Peyer's patch (tissue), 4 donors: Measurements from ENCODE around the gene DYRK1A. TPM values are rescaled to one million over a fixed set of nuclear protein-coding genes. Genes with fewer than 3 reads are reported as not detected.
A peak's percentile ranks its signal among the peaks of the same experiment; 100 is the strongest.

Experiments
- DNase-seq, 3 donors: peaks; one replicate each; pipeline ENCODE4 v3.0.0-alpha.2; 2017 to 2019
- H3K27ac ChIP-seq, 4 donors: fragments of 200-600 bp; sonication (generic); one replicate each; pipeline ENCODE4 v1.5.1; 2016 to 2019
- H3K27me3 ChIP-seq, 2 donors: fragments of 200-600 bp; sonication (generic); one replicate each; pipeline ENCODE4 v1.5.1; 2019
- H3K36me3 ChIP-seq, 3 donors: fragments of 200-600 bp; sonication (generic); one replicate each; pipeline ENCODE4 v1.5.1; 2016 to 2019
- H3K4me1 ChIP-seq, 4 donors: fragments of 200-600 bp; sonication (generic); one replicate each; pipeline ENCODE4 v1.5.1; 2016 to 2019
- H3K4me3 ChIP-seq, 4 donors: fragments of 200-600 bp; sonication (generic); 1 replicate in 3 of 4; 2 replicates in 1 of 4; pipeline ENCODE4 v1.5.1; 2016 to 2019; ENCODE audit warnings: mild to moderate bottlenecking in 1 of 4
- H3K9me3 ChIP-seq, 4 donors: fragments of 200-600 bp; sonication (generic); one replicate each; pipeline ENCODE4 v1.5.1; 2016 to 2019; ENCODE audit warnings: mild to moderate bottlenecking in 1 of 4
- CTCF ChIP-seq, 6 experiments: fragments of 450-650 bp in 4 of 6; fragments of 200-600 bp in 2 of 6; sonication (generic) in 1 of 6; IDR thresholded peaks; one replicate each; pipeline ENCODE4 v1.5.1; 2017 to 2019; ENCODE audit warnings: antibody characterized with exemption in 6 of 6, mild to moderate bottlenecking in 3 of 6, moderate library complexity in 1 of 6
- POLR2A ChIP-seq, 2 donors: fragments of 450-650 bp; IDR thresholded peaks; one replicate each; pipeline ENCODE4 v1.5.1; 2017; ENCODE audit warnings: antibody characterized with exemption in 2 of 2, mild to moderate bottlenecking in 2 of 2, moderate library complexity in 2 of 2
- total RNA-seq, 4 donors: library from RNA; depleted of rRNA; stranded (reverse); fragments of >200 nt; gene quantifications; one replicate each; pipeline ENCODE4 v1.1.0, GENCODE V29; 2016

The DYRK1A gene
- total RNA-seq, 4 donors from 2014 or later: 68.8 to 133 (median 81.3) TPM

- H3K4me1 ChIP-seq: no peaks in the 10 kb centered on the region
- H3K27me3 ChIP-seq: no peaks in the 10 kb centered on the region
- no peak for TF ChIP-seq POLR2A (IDR thresholded peaks at IDR 0.05)
- TF ChIP-seq CTCF (IDR thresholded peaks at IDR 0.05): no peak
- no peak overlapping the region for H3K27ac ChIP-seq
- DNase-seq: no peak
- no peaks in the 10 kb centered on the region for H3K9me3 ChIP-seq
- no peaks in the 10 kb centered on the region for H3K36me3 ChIP-seq
- no peak overlapping the region for H3K4me3 ChIP-seq
These were observed 9.9 kb upstream of the DYRK1A start for GRCh38 chr21:37356706-37357105.

GRCh38 chr21:37357691-37358090 is 8.9 kb upstream of the DYRK1A start:
- Histone ChIP-seq H3K27me3 (no peaks in the 10 kb centered on the region), H3K4me3 (no peak overlapping the region), H3K27ac (no peak overlapping the region), H3K9me3 (no peaks in the 10 kb centered on the region), H3K36me3 (no peaks in the 10 kb centered on the region), H3K4me1 (no peaks in the 10 kb centered on the region)
- TF ChIP-seq POLR2A (IDR thresholded peaks at IDR 0.05): no peak
- no peak for TF ChIP-seq CTCF (IDR thresholded peaks at IDR 0.05)
- no peak for DNase-seq

- Histone ChIP-seq H3K9me3 (no peaks in the 10 kb centered on the region), H3K4me1 (no peaks in the 10 kb centered on the region), H3K27me3 (no peaks in the 10 kb centered on the region), H3K36me3 (no peaks in the 10 kb centered on the region), H3K27ac (no peak overlapping the region), H3K4me3 (no peak overlapping the region)
- DNase-seq: no peak
- no peak for TF ChIP-seq POLR2A (IDR thresholded peaks at IDR 0.05)
- TF ChIP-seq CTCF (IDR thresholded peaks at IDR 0.05): no peak
These were observed 8.2 kb upstream of the DYRK1A start for GRCh38 chr21:37358397-37358796.

- Histone ChIP-seq H3K9me3 (no peaks in the 10 kb centered on the region), H3K27me3 (no peaks in the 10 kb centered on the region), H3K4me3 (no peak overlapping the region), H3K36me3 (no peaks in the 10 kb centered on the region), H3K4me1 (peaks cover 0 to 14% (median 0%) of the 10 kb centered on the region in 4 donors), H3K27ac (no peak overlapping the region)
- TF ChIP-seq CTCF (IDR thresholded peaks at IDR 0.05) (no peak), POLR2A (IDR thresholded peaks at IDR 0.05) (no peak)
- DNase-seq: no peak
These were observed 2.6 kb upstream of the DYRK1A start for GRCh38 chr21:37363936-37364335.

GRCh38 chr21:37364722-37365121 is 1.9 kb upstream of the DYRK1A start:
- Histone ChIP-seq H3K4me1 (peaks cover 0 to 22% (median 1%) of the 10 kb centered on the region in 4 donors), H3K36me3 (no peaks in the 10 kb centered on the region), H3K27me3 (no peaks in the 10 kb centered on the region), H3K9me3 (no peaks in the 10 kb centered on the region), H3K4me3 (peak overlapping the region in 2 of 4 donors; percentile 98 to 99), H3K27ac (peak overlapping the region; percentile 99 to 100 (median 100))
- TF ChIP-seq POLR2A (IDR thresholded peaks at IDR 0.05) (no peak), CTCF (IDR thresholded peaks at IDR 0.05) (no peak)
- DNase-seq: peak in 1 of 3 donors; percentile 50
